GM12878 (cell line): Measurements from ENCODE around the gene PPP1R14B. TPM values are rescaled to one million over a fixed set of nuclear protein-coding genes. Genes with fewer than 3 reads are reported as not detected.

ENCODE experiments used
- ATAC-seq: fragments of 200-7000 bp; cut with Tn5 transposase; 3 replicates; pipeline ENCODE4 v1.9.1; 2020; ENCODE audit warnings: mild to moderate bottlenecking, moderate library complexity
- BruUV-seq: library from RNA; stranded (reverse); fragments of 400-500 nt; replicated peaks from 2 replicates; lab custom pipeline; 2021; lab: Mats Ljungman, UMichigan
- CTCF ChIA-PET: fragments of 300-600 bp; sonication (Branson Sonifier 250); formaldehyde crosslinking; extraction: SDS; loops from one replicate; lab custom pipeline; 2021; ENCODE audit warnings: inconsistent platforms; lab: Yijun Ruan, JAX
- POLR2A ChIA-PET: fragments of 350-600 bp; formaldehyde crosslinking; extraction: SDS; loops from one replicate; lab custom pipeline; 2021; ENCODE audit warnings: inconsistent platforms; lab: Charles Lee
- RAD21 ChIA-PET: fragments of 300-600 bp; sonication (Branson Sonifier 250); formaldehyde crosslinking; loops from one replicate; lab custom pipeline; 2023; ENCODE audit warnings: antibody characterized with exemption; ENCODE audit not compliant: unreplicated experiment; lab: Charles Lee
- SMC1A ChIA-PET: fragments of 300-600 bp; sonication (Branson Sonifier 250); formaldehyde crosslinking; loops from one replicate; lab custom pipeline; 2023; ENCODE audit not compliant: unreplicated experiment, uncharacterized antibody; lab: Charles Lee
- DNase-seq: peaks from one replicate; pipeline ENCODE4 v3.0.0-alpha.2; 2011; ENCODE audit warnings: low read depth, low spot score
- FAIRE-seq: peaks from 3 replicates; lab custom pipeline; 2011; peaks lifted over from hg19 to GRCh38; lab: Jason Lieb, UNC
- H2AFZ ChIP-seq: 2 replicates; pipeline ENCODE4 v1.6.0; 2011; ENCODE audit warnings: low read depth, low read length, control low read depth; ENCODE audit not compliant: control insufficient read depth
- H3K27ac ChIP-seq: 2 replicates; pipeline ENCODE4 v1.5.1; 2011; ENCODE audit warnings: control low read depth; ENCODE audit not compliant: control insufficient read depth, insufficient read depth
- H3K27me3 ChIP-seq, 2 experiments: replicated peaks in 1 of 2; 2 replicates each; pipeline versions ENCODE4 v1.6.0 to v1.6.1; 2011; ENCODE audit warnings: low read length in 1 of 2; ENCODE audit not compliant: control insufficient read depth in 2 of 2, insufficient read depth in 2 of 2
- H3K36me3 ChIP-seq, 2 experiments: 2 replicates each; pipeline ENCODE4 v1.5.1; 2011; ENCODE audit warnings: low read length in 1 of 2; ENCODE audit not compliant: control insufficient read depth in 2 of 2, insufficient read depth in 2 of 2
- H3K4me1 ChIP-seq: 2 replicates; pipeline ENCODE4 v1.6.1; 2011; ENCODE audit warnings: mild to moderate bottlenecking, low read length, moderate library complexity, mixed read lengths; ENCODE audit not compliant: control insufficient read depth, insufficient read depth
- H3K4me2 ChIP-seq: 2 replicates; pipeline ENCODE4 v1.6.0; 2011; ENCODE audit warnings: control low read depth; ENCODE audit not compliant: control insufficient read depth, insufficient read depth
- H3K4me3 ChIP-seq: fragments of 200-600 bp; sonication (generic); 2 replicates; pipeline ENCODE4 v1.5.1; 2016
- H3K79me2 ChIP-seq: 2 replicates; pipeline ENCODE4 v1.6.0; 2011; ENCODE audit warnings: low read length; ENCODE audit not compliant: control insufficient read depth, insufficient read depth
- H3K9ac ChIP-seq: 2 replicates; pipeline ENCODE4 v1.8.0; 2011; ENCODE audit warnings: low read length, control low read depth, mixed read lengths; ENCODE audit not compliant: control insufficient read depth, insufficient read depth
- H3K9me3 ChIP-seq: replicated peaks from 3 replicates; pipeline ENCODE4 v1.5.1; 2011; ENCODE audit warnings: mild to moderate bottlenecking, low read length; ENCODE audit not compliant: control insufficient read depth, insufficient read depth
- H4K20me1 ChIP-seq: 2 replicates; pipeline ENCODE4 v1.6.0; 2011; ENCODE audit not compliant: control insufficient read depth, insufficient read depth
- ASH2L ChIP-seq: fragments of 300-600, 200-600 bp; sonication (generic); IDR thresholded peaks from 2 replicates; pipeline ENCODE4 v1.6.1; 2017; ENCODE audit warnings: low read depth, mild to moderate bottlenecking, borderline replicate concordance
- BRCA1 ChIP-seq: IDR thresholded peaks from 2 replicates; pipeline ENCODE4 v1.6.1; 2011; ENCODE audit warnings: low read depth, low read length, improper control_type of control experiment
- E2F4 ChIP-seq: IDR thresholded peaks from 2 replicates; pipeline ENCODE4 v1.6.1; 2012; ENCODE audit warnings: low read depth, low read length, improper control_type of control experiment
- FOS ChIP-seq: IDR thresholded peaks from 3 replicates; pipeline ENCODE4 v1.6.1; 2011; ENCODE audit warnings: borderline replicate concordance; ENCODE audit not compliant: insufficient read length; ENCODE audit errors: extremely low read depth
- NFXL1 ChIP-seq: fragments of 450-650 bp; IDR thresholded peaks from 2 replicates; pipeline ENCODE4 v1.6.1; 2017; ENCODE audit warnings: antibody characterized with exemption, mild to moderate bottlenecking, borderline replicate concordance
- NFYB ChIP-seq: IDR thresholded peaks from 2 replicates; pipeline ENCODE4 v1.6.1; 2011; ENCODE audit warnings: low read depth, mild to moderate bottlenecking, low read length, improper control_type of control experiment, moderate library complexity; ENCODE audit not compliant: insufficient read depth
- NKRF ChIP-seq: fragments of 450-650 bp; conservative IDR thresholded peaks from 2 replicates; pipeline ENCODE4 v1.6.1; 2017; ENCODE audit warnings: mild to moderate bottlenecking, moderate library complexity
- PAX8 ChIP-seq: fragments of 450-650 bp; IDR thresholded peaks from 2 replicates; pipeline ENCODE4 v1.6.1; 2017; ENCODE audit warnings: mild to moderate bottlenecking, moderate library complexity
- RELA ChIP-seq: fragments of 450-650 bp; IDR thresholded peaks from 2 replicates; pipeline ENCODE4 v1.8.0; 2014; ENCODE audit warnings: borderline replicate concordance; ENCODE audit not compliant: partially characterized antibody
- STAT3 ChIP-seq: IDR thresholded peaks from 2 replicates; pipeline ENCODE4 v1.6.1; 2011; ENCODE audit warnings: low read depth, low read length, improper control_type of control experiment
- SUPT20H ChIP-seq: IDR thresholded peaks from 2 replicates; pipeline ENCODE4 v1.6.1; 2011; ENCODE audit warnings: low read depth, mild to moderate bottlenecking, low read length, moderate library complexity, borderline replicate concordance; ENCODE audit not compliant: control insufficient read depth
- TARDBP ChIP-seq: IDR thresholded peaks from 2 replicates; pipeline ENCODE4 v1.6.1; 2016; ENCODE audit warnings: borderline replicate concordance
- ZBTB33 ChIP-seq: fragments of 450-650 bp; IDR thresholded peaks from 2 replicates; pipeline ENCODE4 v1.6.1; 2017; ENCODE audit warnings: mild to moderate bottlenecking
- ZNF687 ChIP-seq: fragments of 450-650 bp; IDR thresholded peaks from 2 replicates; pipeline ENCODE4 v1.6.1; 2017; ENCODE audit warnings: mild to moderate bottlenecking, moderate library complexity
- WGBS: methylation state at CpG from one replicate; pipeline ENCODE4 v1.1.6; 2016; ENCODE audit warnings: low lambda C conversion rate; ENCODE audit not compliant: insufficient replicate concordance, insufficient coverage; ENCODE audit errors: missing lambda C conversion rate; 5-methylcytosine and 5-hydroxymethylcytosine counted together
- in situ Hi-C: fragments of 300-500 bp; cut with MboI; formaldehyde crosslinking; loops from 9 replicates; pipeline ENCODE4 v1.14.3; 2018; ENCODE audit warnings: mixed read lengths
- intact Hi-C: fragments of 100-400 bp; cut with micrococcal nuclease; formaldehyde crosslinking; loops from one replicate; pipeline ENCODE4 v1.14.2; 2022; ENCODE audit not compliant: unreplicated experiment
- polyA plus RNA-seq, 11 experiments: library from polyadenylated mRNA; depleted of rRNA in 4 of 11; unstranded in 6 of 11; stranded (reverse) in 5 of 11; fragments of >200 nt; fragmentation: Nextera tagmentation in 4 of 11; fragmentation: Illumina TruSeq in 1 of 11; extraction: Ambion mirVana in 4 of 11; extraction: Trizol in 1 of 11; gene quantifications; 1 replicate in 1 of 11; 2 replicates in 10 of 11; pipeline versions ENCODE4 v1.2.1 to v1.2.3, GENCODE V29; 2011 to 2016; ENCODE audit warnings: inconsistent platforms in 2 of 11, missing spikeins in 2 of 11, low read depth in 1 of 11
- total RNA-seq, 4 experiments: library from RNA; depleted of rRNA in 3 of 4; stranded (reverse); fragments of >200 nt in 3 of 4; fragmentation: Illumina TruSeq in 1 of 4; extraction: Trizol in 1 of 4; gene quantifications; 2 replicates each; pipeline versions ENCODE4 v1.2.1 to v1.2.3, GENCODE V29; 2013 to 2021

The PPP1R14B gene
- total and polyA plus RNA-seq, 10 of the 15 experiments (the other 5 are each of a cell fraction or from before 2014, with no cell fraction given) = 8.4 to 283 (median 124) TPM

GRCh38 chr11:64275841-64276240 is 29.1 kb upstream of the PPP1R14B start:
- ATAC-seq = no peak
- no peak for FAIRE-seq
- Histone ChIP-seq H4K20me1 (no peaks in the 10 kb centered on the region; the same call in 1 of the 2 replicates), H3K9ac (no peak overlapping the region), H3K4me3 (no peak overlapping the region), H3K79me2 (peaks cover 10% of the 10 kb centered on the region), H3K4me2 (no peak overlapping the region), H3K9me3 (no peaks in the 10 kb centered on the region), H2AFZ (no peak overlapping the region), H3K27me3 (no peaks in the 10 kb centered on the region), H3K4me1 (0 out of 2 replicates have a peak, but pooled peaks cover 2% of the 10 kb centered on the region), H3K36me3 (peaks cover 0 to 3% of the 10 kb centered on the region in 2 experiments; a peak in 1 of 4 replicates), H3K27ac (no peak overlapping the region)
- intact Hi-C loops (no loop called here), in situ Hi-C loops (no loop called here)
- ChIA-PET SMC1A (interaction anchor here (1.3 kb wide), 1 partner anchor 42 kb away, joined by 3 read pairs; the partner anchor contains the start of genes PRDX5 and TRMT112), RAD21 (no interaction called here), CTCF (interaction anchor here (2.0 to 3.5 kb wide), 2 partner anchors 25 to 29 kb away, joined by 8 to 10 read pairs; no protein-coding TSS in a partner anchor), POLR2A (interaction anchor here (0.8 kb wide), 1 partner anchor 35 kb away, joined by 3 read pairs; the partner anchor contains the start of gene FKBP2)
- WGBS = 87% methylated on average over 2 of the region's 2 CpGs
- BruUV-seq = no TSS peak
- TF ChIP-seq E2F4 = no peak
- no peak for TF ChIP-seq STAT3
- no peak for TF ChIP-seq TARDBP
- no peak for TF ChIP-seq ZNF687
- no peak for TF ChIP-seq ZBTB33
- no peak for TF ChIP-seq ASH2L
- no peak for TF ChIP-seq SUPT20H
- no peak for TF ChIP-seq NKRF
- no peak for TF ChIP-seq NFXL1
- TF ChIP-seq NFYB = no peak
- no peak for TF ChIP-seq BRCA1
- no peak for TF ChIP-seq RELA
- TF ChIP-seq PAX8 = no peak
- TF ChIP-seq FOS = no peak
- DNase-seq = no peak
